ENCODE data around the gene BANP.

GRCh38 chr16:88003316-88003715 lies 52.1 kb downstream of the BANP start:
- TF ChIP-seq, protein P1, sequence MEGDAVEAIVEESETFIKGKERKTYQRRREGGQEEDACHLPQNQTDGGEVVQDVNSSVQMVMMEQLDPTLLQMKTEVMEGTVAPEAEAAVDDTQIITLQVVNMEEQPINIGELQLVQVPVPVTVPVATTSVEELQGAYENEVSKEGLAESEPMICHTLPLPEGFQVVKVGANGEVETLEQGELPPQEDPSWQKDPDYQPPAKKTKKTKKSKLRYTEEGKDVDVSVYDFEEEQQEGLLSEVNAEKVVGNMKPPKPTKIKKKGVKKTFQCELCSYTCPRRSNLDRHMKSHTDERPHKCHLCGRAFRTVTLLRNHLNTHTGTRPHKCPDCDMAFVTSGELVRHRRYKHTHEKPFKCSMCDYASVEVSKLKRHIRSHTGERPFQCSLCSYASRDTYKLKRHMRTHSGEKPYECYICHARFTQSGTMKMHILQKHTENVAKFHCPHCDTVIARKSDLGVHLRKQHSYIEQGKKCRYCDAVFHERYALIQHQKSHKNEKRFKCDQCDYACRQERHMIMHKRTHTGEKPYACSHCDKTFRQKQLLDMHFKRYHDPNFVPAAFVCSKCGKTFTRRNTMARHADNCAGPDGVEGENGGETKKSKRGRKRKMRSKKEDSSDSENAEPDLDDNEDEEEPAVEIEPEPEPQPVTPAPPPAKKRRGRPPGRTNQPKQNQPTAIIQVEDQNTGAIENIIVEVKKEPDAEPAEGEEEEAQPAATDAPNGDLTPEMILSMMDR (conservative IDR thresholded peaks at IDR 0.05) = no peak
- no peak for TF ChIP-seq ZFX (IDR thresholded peaks at IDR 0.05)

All from C4-2B (cell line).